Ishikawa (cell line): ENCODE data around the gene SPACA9.

Source experiments
- CEBPB ChIP-seq: IDR thresholded peaks from 2 replicates; pipeline ENCODE4 v1.6.1; 2012
- CREB1 ChIP-seq: IDR thresholded peaks from 2 replicates; pipeline ENCODE4 v1.6.1; 2012; ENCODE audit warnings: low read depth
- EGR1 ChIP-seq: IDR thresholded peaks from 2 replicates; pipeline ENCODE4 v1.6.1; 2012
- EP300 ChIP-seq: IDR thresholded peaks from 2 replicates; pipeline ENCODE4 v1.6.1; 2012; ENCODE audit warnings: borderline replicate concordance
- FOXM1 ChIP-seq: IDR thresholded peaks from 2 replicates; pipeline ENCODE4 v1.6.1; 2012; ENCODE audit warnings: low read depth, borderline replicate concordance
- NFIC ChIP-seq: IDR thresholded peaks from 2 replicates; pipeline ENCODE4 v1.6.1; 2012
- RAD21 ChIP-seq: IDR thresholded peaks from 2 replicates; pipeline ENCODE4 v1.6.1; 2012; ENCODE audit warnings: low read depth
- TAF1 ChIP-seq: IDR thresholded peaks from 2 replicates; pipeline ENCODE4 v1.6.1; 2012; ENCODE audit warnings: low read depth, mild to moderate bottlenecking
- TCF12 ChIP-seq: IDR thresholded peaks from 2 replicates; pipeline ENCODE4 v1.6.1; 2012; ENCODE audit warnings: low read depth
- TEAD4 ChIP-seq: IDR thresholded peaks from 2 replicates; pipeline ENCODE4 v1.6.1; 2012
- YY1 ChIP-seq: IDR thresholded peaks from 2 replicates; pipeline ENCODE4 v1.6.1; 2012; ENCODE audit warnings: low read depth
- ZBTB7A ChIP-seq: IDR thresholded peaks from 2 replicates; pipeline ENCODE4 v1.6.1; 2012; ENCODE audit warnings: low read depth
- TF ChIP-seq, protein P1 (sequence below): IDR thresholded peaks from 2 replicates; pipeline ENCODE4 v1.6.1; 2012
- TF ChIP-seq, protein P2 (sequence below): IDR thresholded peaks from 2 replicates; pipeline ENCODE4 v1.6.1; 2012
- TF ChIP-seq, protein P3 (sequence below): IDR thresholded peaks from 2 replicates; pipeline ENCODE4 v1.6.1; 2012; ENCODE audit warnings: low read depth, mild to moderate bottlenecking

The SPACA9 gene

DNA sequence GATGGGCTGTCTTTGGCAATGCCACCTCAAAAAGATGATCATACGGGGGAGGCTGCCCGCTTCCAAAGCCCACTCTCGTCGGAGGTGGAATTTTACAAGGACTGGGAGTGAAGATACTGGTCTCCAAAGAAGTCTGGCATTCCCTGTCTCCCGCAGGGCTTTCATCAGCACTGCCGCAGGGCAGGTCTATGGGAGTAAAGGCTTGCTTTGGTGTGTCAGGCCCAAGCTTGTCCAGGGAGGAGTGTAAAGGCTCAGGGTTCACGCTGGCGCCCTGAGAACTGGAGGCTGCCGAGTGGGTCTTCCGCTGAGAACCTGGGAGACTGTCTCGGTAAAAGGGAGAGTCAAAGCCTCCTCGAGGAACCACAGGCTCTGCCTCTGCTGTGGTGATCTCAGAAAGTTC lies 27.0 kb downstream of the SPACA9 start:
- TF ChIP-seq TCF12 (no peak), NFIC (no peak), ZBTB7A (no peak), YY1 (no peak), FOXM1 (no peak), TAF1 (no peak), RAD21 (no peak), EP300 (no peak), CREB1 (no peak), EGR1 (no peak), CEBPB (no peak), TEAD4 (no peak)
- TF ChIP-seq, protein P1, sequence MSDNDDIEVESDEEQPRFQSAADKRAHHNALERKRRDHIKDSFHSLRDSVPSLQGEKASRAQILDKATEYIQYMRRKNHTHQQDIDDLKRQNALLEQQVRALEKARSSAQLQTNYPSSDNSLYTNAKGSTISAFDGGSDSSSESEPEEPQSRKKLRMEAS: no peak
- TF ChIP-seq, protein P2, sequence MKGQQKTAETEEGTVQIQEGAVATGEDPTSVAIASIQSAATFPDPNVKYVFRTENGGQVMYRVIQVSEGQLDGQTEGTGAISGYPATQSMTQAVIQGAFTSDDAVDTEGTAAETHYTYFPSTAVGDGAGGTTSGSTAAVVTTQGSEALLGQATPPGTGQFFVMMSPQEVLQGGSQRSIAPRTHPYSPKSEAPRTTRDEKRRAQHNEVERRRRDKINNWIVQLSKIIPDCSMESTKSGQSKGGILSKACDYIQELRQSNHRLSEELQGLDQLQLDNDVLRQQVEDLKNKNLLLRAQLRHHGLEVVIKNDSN: no peak
- TF ChIP-seq, protein P3, sequence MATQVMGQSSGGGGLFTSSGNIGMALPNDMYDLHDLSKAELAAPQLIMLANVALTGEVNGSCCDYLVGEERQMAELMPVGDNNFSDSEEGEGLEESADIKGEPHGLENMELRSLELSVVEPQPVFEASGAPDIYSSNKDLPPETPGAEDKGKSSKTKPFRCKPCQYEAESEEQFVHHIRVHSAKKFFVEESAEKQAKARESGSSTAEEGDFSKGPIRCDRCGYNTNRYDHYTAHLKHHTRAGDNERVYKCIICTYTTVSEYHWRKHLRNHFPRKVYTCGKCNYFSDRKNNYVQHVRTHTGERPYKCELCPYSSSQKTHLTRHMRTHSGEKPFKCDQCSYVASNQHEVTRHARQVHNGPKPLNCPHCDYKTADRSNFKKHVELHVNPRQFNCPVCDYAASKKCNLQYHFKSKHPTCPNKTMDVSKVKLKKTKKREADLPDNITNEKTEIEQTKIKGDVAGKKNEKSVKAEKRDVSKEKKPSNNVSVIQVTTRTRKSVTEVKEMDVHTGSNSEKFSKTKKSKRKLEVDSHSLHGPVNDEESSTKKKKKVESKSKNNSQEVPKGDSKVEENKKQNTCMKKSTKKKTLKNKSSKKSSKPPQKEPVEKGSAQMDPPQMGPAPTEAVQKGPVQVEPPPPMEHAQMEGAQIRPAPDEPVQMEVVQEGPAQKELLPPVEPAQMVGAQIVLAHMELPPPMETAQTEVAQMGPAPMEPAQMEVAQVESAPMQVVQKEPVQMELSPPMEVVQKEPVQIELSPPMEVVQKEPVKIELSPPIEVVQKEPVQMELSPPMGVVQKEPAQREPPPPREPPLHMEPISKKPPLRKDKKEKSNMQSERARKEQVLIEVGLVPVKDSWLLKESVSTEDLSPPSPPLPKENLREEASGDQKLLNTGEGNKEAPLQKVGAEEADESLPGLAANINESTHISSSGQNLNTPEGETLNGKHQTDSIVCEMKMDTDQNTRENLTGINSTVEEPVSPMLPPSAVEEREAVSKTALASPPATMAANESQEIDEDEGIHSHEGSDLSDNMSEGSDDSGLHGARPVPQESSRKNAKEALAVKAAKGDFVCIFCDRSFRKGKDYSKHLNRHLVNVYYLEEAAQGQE: no peak

DNA sequence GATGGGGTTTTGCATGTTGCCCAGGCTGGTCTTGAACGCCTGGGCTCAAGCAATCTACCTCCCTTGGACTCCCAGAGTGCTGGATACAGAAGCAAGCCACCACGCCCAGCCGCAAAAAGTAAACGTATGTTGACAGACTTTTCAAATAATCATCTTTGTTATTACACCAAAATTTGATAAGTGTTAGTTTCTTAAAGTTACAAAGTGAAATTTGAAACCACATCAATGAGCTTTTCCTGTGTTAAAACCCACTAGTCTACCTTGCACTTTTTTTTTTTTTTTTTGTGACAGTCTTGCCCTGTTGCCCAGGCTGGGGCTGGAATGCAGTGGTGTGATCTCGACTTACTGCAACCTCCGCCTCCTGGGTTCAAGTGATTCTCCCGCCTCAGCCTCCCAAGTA lies 29.9 kb downstream of the SPACA9 start:
- TF ChIP-seq ZBTB7A: no peak
- TF ChIP-seq YY1: no peak
- no peak for TF ChIP-seq NFIC
- no peak for TF ChIP-seq CEBPB
- TF ChIP-seq CREB1: no peak
- no peak for TF ChIP-seq FOXM1
- TF ChIP-seq RAD21: no peak
- TF ChIP-seq TCF12: no peak
- TF ChIP-seq, protein P2: no peak
- TF ChIP-seq, protein P3: no peak
- TF ChIP-seq, protein P1: no peak
- TF ChIP-seq TAF1: no peak
- no peak for TF ChIP-seq TEAD4
- no peak for TF ChIP-seq EP300
- TF ChIP-seq EGR1: no peak

DNA sequence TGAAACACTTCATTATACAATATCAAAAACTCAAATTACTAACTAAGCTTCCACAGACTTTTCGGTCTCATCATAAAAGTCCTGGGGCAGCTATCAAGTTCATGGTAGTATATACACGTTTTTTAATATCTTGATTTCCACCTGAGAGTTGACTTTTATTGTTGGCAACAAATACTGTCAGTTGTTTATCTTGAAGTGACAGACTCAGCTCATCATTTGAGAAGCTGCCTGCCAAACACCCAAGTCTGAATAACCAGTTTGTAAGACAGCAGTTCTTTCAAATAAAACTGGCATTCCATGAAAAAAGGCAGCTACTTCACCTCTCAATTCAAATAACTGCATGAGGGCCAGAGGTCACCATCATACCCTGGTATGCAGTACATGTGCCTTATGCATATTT lies 30.6 kb downstream of the SPACA9 start:
- TF ChIP-seq NFIC: no peak
- TF ChIP-seq, protein P2: no peak
- no peak for TF ChIP-seq RAD21
- TF ChIP-seq EGR1: no peak

DNA sequence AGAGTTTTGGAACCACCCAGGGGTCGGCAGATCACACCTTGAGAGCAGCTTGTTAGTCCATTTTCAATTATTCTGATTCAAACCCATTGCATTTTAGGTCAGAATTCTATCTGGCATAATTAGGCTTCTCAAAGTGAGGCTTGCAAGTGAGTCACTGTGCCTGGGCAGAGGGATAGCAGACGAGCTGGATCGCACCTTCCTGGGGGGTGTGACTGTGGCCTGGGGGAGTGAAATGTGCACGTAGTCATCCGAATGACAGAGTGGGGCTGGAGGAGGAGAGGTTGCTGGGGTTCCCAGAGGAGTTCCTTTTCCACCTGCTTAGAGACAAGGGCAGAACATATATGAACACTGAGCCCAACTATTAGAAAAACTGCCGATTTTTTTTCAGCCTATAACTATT lies 31.7 kb downstream of the SPACA9 start:
- TF ChIP-seq CREB1 (no peak), YY1 (no peak), CEBPB (no peak), EP300 (no peak), EGR1 (no peak), TCF12 (no peak), NFIC (no peak), TEAD4 (no peak), RAD21 (no peak), TAF1 (no peak), ZBTB7A (no peak), FOXM1 (no peak)
- TF ChIP-seq, protein P3: no peak
- TF ChIP-seq, protein P2: no peak
- TF ChIP-seq, protein P1: no peak
